ENCODE measurements around the gene RUNX1. TPM values are rescaled to one million over a fixed set of nuclear protein-coding genes. Genes with fewer than 3 reads are reported as not detected.

The RUNX1 gene
- total RNA-seq, 1 donor from 2014 or later, result 4.4 TPM

DNA sequence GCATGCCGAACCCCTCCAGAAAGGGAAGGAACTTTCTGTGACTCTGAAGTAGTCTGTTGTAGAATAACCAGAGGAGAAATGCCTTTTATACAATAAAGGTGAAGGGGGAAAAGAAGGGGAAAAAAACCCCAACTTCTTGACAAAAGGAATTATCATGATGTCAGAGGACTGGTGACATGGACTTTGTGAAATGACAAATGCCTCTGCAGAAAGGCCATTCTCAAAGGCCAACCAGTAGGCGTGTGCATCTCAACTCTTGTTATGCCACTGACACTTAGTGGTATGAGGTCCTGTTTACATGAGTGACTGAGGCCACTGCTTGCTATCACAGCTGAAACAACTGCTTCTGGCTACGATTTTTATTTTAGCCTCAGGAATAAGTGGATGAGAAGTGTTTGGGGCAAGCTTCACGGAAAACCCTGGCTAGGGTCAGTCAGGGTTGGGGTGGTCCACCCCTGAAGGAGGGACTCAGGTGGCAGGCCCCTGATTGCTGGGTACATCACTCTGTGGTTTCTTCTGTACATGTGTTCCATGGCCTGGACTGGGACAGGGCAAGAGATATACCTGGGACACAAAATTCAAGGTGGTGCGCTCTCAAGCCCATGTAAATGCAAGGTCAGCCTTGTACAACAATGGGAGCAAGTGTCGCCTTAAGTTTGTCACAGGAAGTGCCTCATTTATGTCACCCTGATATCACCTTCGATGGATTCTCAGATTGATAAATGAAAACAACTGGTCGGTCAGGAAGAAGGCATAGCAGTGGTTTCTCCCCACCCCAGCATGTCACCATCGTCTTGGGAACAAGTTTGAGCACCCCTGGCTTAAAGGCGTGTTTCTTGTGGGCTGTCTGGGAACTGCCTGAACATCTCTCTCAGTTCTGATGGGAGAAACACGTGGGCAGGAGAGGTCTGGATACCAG is 12.4 kb downstream of the RUNX1 start:
- DNase-seq (ENCODE audit: low read depth, low spot score), result no peak

DNA sequence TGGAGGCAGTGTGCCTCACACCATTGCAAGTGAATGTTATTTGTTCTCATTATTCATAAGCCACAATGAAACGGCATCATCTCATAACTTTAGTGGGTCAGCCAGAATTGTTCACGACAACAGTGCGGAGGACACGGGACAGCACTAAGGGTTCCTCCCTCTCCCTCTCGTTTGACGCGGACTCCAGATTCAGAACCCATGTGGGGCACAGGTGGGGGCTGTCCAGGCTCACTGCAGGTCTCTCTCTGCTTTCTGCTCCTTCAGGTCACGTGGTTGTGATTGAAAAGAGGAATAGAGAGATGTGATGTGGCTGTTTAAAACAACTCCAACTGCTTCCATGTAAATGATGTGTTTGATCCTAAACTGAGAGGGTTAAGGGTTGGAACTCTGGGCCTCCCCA is 13.5 kb downstream of the RUNX1 start:
- DNase-seq (ENCODE audit: low read depth, low spot score), result no peak

DNA sequence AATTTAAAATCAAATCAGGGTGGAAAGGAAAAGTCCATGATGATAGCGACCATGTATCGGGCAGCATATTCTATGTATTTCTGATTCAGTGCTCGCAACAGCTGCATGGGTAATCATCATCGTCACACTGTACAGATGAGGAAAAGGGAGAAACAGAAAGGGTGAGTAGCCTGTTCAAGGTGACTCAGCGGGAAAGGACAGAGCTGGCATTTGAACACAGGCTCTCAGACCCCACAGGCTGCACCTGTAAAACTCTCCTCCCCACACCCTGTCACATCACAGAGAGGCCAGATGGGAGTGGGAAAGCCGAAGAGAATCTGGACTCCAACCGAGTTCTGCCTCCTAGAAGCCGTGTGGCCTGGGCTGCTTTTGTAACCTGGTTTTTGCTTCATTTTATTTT is 14.0 kb downstream of the RUNX1 start:
- DNase-seq (ENCODE audit: low read depth, low spot score), result no peak

DNA sequence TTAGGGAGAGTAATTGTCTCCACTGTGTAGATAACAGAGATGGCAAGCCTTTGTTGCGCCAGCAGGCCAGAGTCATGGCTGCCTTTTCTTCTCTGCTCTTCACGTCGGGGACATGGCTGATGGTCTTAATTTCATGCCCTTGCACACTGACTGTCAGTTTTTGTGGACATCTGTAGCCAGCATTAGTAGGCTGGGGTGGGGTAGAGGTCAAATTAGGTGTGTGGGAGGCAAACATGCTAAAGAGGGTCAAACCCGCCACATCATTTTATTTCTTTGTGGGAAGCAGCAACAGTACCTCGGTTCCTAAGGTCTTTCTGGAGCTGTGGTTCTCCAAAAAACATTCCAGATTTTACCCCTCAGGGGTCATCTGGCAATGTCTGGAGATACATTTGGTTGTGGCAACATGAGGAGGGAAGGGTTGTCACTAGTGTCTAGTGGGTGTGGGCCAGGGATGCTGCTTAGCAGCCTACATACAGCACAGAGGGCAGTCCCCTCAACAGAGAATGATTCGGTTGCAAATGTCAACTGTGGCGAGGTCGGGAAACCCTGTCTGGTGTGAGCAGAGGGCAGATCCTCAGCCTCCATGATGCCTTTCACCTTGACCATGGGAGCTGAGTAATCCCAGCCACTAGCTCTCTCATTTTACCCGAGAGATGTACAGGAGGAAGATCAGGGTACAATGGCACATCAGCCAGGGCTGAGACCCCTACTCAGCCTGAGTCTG is 14.7 kb downstream of the RUNX1 start:
- no peak for DNase-seq (ENCODE audit: low read depth, low spot score)

DNA sequence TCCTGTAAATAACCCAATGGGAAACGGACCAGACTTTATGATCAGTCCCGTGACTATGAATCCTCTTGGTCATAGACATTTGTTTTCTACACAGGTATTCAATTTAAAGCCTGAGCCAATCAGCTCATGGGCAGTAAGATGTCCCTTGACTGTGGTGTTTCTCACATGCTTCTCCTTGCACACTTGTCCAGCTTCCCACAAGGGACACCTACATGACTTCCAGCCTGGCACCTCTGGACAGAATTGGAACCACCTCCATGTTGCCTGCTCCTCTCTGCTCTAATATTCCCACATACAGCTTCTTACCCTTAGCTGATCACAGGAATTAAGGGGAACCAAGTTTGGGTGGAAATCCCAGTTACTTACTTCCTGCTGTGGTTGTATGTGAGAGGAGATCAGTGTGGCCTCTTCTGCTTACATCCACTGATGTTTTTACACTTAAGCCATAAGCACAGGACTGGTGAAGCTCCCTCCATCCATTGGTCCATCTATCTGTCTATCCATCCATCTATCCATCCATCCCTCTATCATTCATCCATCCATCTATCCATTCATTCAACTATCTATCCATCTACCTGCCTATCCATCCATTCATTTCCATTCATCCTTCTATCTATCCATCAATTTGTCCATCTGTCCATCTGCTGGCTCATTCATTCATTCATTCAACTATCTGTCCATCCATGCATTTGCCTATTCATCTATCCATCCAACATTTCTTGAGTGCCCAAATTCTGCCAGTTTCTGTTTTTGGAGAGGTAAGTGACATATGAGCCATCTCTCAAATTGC is 16.4 kb downstream of the RUNX1 start:
- no peak for DNase-seq (ENCODE audit: low read depth, low spot score)

DNA sequence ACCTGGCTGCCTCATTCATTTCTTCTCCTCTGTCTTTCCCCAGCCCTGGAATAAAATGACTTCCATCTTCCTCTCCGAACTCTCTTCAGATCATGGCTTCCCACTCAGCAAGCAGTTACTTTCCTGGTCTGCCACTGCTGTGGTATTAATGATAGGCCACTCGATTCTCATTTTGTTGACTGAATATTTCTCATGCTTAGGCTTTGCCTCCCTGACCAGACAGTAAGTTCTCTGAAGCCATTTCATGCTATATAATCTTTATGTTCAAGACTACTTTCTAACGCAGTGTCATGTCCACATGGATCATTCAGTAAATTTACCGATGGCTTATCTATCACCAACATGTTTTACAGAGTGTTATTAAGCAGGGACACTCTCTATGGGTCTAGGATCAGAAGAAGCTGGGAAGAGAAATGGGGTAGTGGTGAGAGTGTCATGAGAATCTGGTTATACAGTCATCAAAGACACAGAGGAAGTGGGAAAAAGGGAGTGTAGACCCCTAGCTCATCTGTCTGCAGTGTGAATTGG is 20.6 kb downstream of the RUNX1 start:
- no peak for DNase-seq (ENCODE audit: low read depth, low spot score)

DNA sequence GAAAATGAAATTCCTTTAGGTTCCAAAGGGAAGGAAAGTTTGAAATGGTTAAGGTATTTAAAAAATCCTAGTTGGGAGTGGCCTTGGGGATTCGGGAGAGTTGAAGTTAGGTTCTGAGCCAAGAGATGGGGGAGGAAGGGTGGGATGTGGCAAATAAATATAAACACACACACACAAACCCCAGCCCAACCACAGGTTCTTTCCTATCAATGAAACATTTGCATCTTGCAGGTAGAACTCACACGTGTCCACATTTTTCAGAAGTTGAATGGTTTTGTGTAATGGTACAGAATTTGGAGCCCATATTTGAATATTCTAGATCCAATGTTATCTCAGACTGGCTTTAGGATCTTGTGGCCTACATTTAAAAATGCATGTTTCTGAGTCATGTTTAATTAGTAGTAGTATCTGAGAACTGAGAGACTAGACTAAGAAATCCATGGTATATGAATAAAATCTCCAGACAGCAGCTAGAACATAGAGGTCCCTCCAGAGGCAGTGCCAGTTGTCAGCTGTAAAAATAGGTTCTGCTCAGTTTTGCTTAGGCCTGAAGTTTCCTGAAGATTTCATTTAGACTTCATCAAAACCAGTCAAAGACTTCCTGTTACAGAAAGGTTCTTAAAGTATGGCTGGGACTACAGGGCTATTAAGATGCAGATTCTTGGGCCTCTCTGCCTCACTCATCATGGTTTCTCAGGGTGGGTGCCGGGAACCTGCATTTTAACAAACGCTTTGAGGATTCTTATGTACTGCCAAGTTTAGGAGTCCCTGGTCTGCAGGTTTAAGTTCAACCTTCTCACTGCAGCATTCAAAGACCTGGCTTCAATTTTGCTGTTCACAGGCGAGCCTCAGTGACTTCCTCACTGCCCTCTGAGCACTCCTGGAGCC is 21.3 kb downstream of the RUNX1 start:
- DNase-seq (ENCODE audit: low read depth, low spot score), result no peak

DNA sequence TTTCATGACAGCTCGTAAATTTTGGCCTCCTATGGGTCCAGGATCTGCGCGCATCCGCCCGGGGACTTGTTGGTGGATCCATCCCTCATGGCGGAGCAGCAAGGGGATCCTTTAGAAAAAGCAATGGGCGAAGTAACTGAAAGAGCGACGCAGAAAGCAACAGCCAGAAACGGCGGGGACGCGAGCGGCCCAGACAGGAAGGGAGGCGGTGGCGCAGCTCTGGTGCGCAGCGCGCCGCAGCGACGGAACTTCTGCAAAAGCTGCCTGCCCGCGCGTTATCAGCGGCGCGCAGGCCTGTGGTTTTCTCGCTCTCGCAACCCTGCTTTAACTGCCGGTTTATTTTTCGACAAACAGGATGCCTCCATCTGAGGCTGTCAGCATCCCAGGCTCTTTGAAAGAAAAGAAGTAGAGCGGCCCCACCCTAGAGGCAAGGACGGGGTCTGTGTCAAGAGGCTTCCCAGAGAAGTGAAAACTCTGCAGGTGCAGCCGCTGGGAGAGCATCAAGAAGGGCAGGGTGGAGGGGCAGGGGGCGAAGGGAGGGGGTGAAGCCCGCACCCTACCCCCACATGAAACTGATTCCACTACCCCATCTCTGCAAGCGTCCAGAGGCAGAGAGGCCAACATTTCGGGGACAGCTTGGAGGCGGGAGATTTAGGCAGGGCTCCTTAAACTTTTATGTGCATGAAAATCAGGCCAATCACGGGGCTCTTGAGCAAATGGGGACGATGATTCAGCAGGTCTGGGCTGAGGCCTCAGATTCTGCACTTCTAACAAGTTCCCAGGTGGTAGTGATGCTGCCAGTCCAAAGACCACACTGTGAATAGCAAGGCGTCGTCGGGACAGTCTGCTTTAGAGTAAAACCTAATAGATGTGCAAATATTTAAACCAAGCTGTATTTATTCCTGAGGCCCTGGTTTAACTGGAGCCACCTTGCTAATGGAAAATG is 22.2 kb downstream of the RUNX1 start:
- DNase-seq (ENCODE audit: low read depth, low spot score), result no peak

DNA sequence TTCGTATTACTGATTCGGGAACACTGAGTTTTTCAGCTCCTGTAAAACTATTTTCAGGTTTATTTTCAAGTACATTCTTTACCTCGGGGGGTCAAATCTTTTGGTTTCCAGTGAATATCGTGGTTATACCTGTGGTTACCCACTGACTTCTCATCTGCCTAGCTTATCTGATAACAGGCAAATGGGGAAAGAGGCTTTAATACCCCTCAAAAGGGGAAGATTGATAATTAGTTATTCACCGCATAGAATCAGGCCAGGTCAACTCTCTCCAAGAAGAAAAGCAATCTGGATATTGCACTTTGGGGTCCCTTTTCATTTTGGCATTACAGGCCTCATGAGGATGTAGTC is 23.0 kb downstream of the RUNX1 start:
- no peak for DNase-seq (ENCODE audit: low read depth, low spot score)

DNA sequence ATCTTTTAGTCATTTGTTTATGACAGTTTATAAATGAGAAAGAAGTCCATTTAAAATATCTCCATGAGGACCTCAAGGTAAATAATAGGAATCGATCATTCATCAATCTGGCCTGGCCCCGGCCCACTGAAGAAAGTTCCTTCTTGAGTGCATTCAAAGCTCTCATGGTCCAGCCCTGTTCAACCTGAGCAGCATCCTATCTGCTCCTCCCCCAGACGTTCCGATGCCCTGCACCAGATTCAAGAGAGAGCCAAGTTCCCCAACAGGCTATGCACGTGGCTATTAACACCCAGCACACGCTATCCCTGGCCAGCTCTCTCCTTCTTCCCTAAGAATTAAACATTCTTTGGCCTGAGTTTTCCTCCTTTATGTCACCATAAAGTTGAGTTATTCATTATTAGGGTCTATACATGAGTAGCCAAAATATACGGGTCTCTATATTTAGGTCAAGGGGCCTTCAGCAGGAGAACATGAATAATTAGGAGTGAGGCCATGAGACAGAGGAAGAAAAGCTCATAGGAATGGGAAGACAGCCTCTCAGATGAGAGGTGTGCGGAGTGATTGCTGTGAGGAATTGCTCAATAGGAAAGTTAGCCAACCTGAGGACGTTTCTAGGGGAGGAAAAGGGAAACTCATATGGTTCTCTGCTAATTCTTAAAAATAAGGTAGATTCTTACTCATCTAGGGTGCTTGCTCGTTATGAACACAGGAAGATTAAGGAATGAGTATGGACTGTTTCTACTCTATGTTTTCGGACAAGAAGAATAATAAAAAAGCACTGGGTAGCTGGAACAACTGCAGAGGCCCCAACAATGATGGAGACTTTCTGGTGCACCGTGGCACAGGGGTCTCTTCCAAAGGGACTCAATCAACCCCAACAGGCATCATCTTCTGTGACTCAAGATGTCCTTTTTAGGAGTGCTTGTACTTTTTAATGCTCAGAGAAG is 23.6 kb downstream of the RUNX1 start:
- no peak for DNase-seq (ENCODE audit: low read depth, low spot score)

DNA sequence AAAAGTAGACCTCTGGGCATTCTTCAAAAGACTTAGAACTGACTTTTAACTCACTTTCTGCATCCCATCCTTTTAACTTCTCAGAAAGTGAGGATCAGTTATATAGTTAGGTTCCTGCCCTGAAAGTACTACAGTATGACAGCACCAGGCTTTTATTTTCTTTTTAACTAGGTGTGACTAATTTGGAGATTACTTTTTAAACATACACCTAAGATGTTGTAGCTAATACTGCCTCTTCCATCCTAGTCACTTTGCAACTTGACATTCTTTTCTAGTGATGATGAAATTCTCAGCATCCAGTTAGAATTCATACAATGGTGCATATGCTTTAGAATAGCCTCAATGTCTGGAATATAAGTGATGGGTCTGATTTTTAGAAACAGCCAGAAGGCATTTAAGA is 24.6 kb downstream of the RUNX1 start:
- no peak for DNase-seq (ENCODE audit: low read depth, low spot score)

DNA sequence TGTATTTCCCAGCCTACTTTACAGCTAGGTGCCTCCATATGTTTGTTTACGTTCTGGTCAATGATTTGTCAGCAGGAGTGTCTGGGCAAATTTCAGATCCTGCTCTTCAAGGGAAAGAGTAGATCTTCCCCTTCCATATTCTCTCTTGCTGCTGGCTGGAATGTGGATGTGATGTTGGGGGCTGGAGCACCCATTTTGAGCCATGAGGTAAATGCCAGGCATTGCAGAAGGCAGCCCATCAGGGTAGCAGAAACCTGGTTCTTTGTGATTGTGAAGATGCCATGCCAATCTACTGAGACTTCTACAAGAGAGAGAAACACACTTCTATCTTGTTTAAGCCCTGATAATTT is 25.1 kb downstream of the RUNX1 start:
- no peak for DNase-seq (ENCODE audit: low read depth, low spot score)

DNA sequence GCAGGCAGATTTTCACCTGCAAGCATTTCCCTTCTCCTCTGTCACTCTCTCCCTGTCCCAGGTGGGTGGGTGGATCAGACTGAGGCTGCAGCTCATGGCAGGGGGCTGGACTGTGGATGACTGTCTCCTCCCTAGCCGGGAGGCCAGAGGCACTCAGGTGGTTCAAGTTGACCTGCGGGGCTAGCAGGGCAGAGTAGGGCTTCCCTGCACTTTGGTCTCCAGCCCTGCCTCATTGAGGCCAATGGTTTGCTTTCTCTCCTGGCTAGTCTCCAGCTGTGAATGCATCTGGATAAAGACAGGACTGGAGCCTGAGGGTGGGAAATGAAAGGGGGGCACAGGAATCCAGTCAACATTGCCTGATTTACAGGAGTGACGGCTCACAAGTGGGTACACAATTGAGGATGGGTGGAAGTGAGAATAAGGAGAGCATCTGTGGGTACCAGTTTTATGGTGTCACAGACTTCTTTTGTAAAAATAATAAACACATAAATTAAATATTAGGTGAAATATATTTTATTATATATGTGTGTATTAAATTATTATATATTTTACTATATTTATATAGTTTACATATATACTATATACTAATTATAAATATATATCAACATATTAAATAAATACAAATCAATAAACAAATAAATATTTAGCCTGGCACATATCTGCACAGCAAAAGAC is 25.6 kb downstream of the RUNX1 start:
- DNase-seq (ENCODE audit: low read depth, low spot score), result no peak

DNA sequence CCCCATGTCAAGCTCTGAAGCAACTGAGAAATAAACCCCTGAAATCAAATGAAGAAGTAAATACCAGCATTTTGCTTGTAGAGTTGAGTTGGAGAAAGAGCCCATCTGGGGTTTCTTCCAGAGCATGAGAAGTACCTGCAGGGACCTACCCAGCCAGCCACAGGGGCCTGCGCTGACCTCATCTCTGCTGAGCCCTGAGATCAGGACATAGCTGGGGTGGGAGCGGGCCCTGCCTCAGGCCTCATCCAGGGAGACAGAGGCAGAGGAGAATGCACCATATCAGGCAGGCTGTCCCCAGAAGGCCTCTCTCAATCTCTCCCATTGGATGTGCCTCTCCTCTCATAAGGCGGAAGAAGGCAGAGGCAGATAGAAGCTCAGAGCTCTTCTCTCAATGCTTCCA is 27.6 kb downstream of the RUNX1 start:
- DNase-seq (ENCODE audit: low read depth, low spot score), result no peak

DNA sequence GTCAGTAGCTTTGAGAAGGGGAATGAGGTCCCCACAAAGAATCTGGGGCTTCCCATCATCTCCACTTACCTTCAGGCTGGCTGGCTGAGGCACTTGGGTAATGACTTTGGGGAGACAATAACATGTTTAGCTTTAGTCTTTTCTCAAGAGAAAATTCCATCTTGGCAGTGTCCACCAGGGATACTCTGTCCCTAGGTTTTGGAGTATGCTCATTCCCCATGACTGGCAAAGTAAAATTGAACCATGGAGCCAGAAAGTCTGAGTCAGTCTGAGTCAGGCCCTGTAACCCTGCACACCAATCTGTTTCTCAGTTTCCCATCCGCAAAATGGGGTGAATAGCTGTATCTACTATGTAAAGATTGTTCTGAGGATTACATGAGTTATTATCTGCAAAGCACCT is 28.2 kb downstream of the RUNX1 start:
- no peak for DNase-seq (ENCODE audit: low read depth, low spot score)

DNA sequence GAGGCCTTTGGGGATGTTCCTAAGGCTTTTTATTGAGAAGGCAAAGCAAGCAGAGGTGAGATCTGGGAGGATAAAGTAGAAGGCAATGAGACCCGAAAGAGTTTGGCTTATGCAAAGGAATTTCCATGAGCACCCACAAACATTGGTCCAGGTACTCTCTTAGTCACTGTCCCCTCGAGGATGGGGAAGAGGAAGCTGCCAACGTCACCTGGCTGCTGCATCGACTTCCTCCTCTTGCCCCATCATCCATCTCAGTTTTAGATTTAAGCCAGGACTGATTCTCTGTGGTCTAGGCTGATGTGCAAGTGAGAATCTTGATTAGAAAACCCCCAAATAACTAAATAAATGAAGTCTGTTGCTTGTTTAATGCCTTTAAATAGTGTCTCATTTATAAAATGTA is 28.7 kb downstream of the RUNX1 start:
- DNase-seq (ENCODE audit: low read depth, low spot score), result no peak

DNA sequence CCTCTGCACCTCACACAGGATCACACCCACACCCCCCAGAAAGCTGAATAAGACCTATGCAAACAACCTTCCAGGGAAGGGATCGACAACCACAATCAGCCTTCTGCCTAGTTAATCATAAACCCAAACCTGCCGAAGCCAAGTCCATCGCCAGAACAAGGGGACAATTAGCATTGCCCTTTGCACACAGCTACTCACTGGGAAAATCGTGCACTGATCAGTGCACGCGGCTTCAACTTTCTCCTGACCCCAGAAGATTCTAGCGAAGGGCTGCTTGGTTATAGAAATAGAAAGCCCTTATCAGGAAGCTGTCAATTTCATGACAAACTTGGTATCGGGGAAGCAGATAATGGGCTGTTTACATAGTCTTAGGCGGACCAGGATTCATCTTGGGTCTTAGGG is 29.5 kb downstream of the RUNX1 start:
- DNase-seq (ENCODE audit: low read depth, low spot score), result no peak

DNA sequence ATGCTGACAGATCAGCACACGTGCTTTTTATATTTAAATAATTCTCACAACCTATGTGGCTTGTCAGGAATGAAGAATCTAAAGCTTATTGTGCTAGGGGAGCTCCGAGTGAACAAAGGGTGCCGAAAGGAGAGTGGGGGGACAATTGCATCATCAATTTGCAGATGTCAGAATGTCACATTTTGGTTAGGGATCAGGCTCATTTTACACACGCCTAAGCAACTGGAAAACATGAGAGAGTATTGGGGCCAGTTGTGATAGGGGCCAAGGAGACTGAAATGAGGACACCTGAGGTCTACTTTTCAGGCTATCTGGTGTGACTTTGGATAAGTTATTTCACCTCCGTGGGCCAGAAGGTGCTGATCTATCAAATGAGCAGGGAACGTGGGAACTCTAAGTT is 31.8 kb downstream of the RUNX1 start:
- DNase-seq (ENCODE audit: low read depth, low spot score), result no peak
